Activated CD8-positive, alpha-beta T cell treated with anti-CD3 and anti-CD28 coated beads, Interleukin-2, amount 10 ng/mL, durations not matched to agents 7 days and 5 days (primary cell): ENCODE results near the gene RPS28. TPM values are rescaled to one million over a fixed set of nuclear protein-coding genes. Genes with fewer than 3 reads are reported as not detected.
"Not testable (repeated sequence)": the region's sequence is repeated elsewhere in the genome, so short reads cannot be mapped to it uniquely, and the experiment has no call there.

ENCODE experiments used
- ATAC-seq: fragments of 150-1000 bp; cut with Tn5 transposase; one replicate; pipeline ENCODE4 v1.10.0; 2021; ENCODE audit warnings: moderate library complexity
- CTCF ChIA-PET: fragments of 350-600 bp; sonication (Branson Sonifier 250); formaldehyde crosslinking; loops from one replicate; lab custom pipeline; 2021; ENCODE audit warnings: antibody characterized with exemption; lab: Charles Lee
- POLR2A ChIA-PET: fragments of 350-600 bp; sonication (Branson Sonifier 250); formaldehyde crosslinking; loops from one replicate; lab custom pipeline; 2021; ENCODE audit warnings: antibody characterized with exemption; lab: Charles Lee
- DNase-seq: peaks from one replicate; pipeline ENCODE4 v3.0.0-alpha.2; 2020
- H3K27ac Mint-ChIP-seq: one replicate; pipeline ENCODE4 v1.8.0; 2021; ENCODE audit warnings: mild to moderate bottlenecking, mixed read lengths
- H3K27me3 Mint-ChIP-seq: one replicate; pipeline ENCODE4 v1.8.0; 2021; ENCODE audit warnings: low read depth, mixed read lengths
- H3K36me3 Mint-ChIP-seq: one replicate; pipeline ENCODE4 v1.8.0; 2021; ENCODE audit warnings: low read depth, mixed read lengths
- H3K4me1 Mint-ChIP-seq: one replicate; pipeline ENCODE4 v1.8.0; 2021; ENCODE audit warnings: low read depth, mixed read lengths
- H3K4me3 Mint-ChIP-seq: one replicate; pipeline ENCODE4 v1.8.0; 2021; ENCODE audit warnings: mild to moderate bottlenecking, mixed read lengths
- H3K9me3 Mint-ChIP-seq: one replicate; pipeline ENCODE4 v1.8.0; 2022; ENCODE audit warnings: mixed read lengths; ENCODE audit not compliant: insufficient read depth
- total RNA-seq, 2 experiments: library from RNA; stranded (reverse); gene quantifications; one replicate each; pipeline ENCODE4 v1.2.3, GENCODE V29; 2021

RPS28 gene
- total RNA-seq, 2 experiments from 2014 or later, result 1,476 to 1,561 TPM

GRCh38 chr19:8335343-8336071 is 14.2 kb downstream of the RPS28 start:
- H3K4me3 Mint-ChIP-seq, result peak overlapping the region; percentile 46
- H3K9me3 Mint-ChIP-seq, result no peaks in the 10 kb centered on the region
- POLR2A ChIA-PET, result interaction anchor here (0.6 to 1.2 kb wide), 4 partner anchors 15 to 147 kb away, joined by 3 to 4 read pairs (median 4); partner anchors contain the start of genes NDUFA7 and RPS28
- DNase-seq (peak; percentile 37), ATAC-seq (peak; percentile 60)
- CTCF ChIA-PET, result interaction anchor here (0.8 to 3.6 kb wide), 6 partner anchors 8 to 78 kb away, joined by 3 to 23 read pairs (median 4); partner anchors contain the start of gene MARCHF2
- no peak overlapping the region for H3K27ac Mint-ChIP-seq
- H3K36me3 Mint-ChIP-seq, result no peaks in the 10 kb centered on the region
- peaks cover 26% of the 10 kb centered on the region for H3K27me3 Mint-ChIP-seq
- H3K4me1 Mint-ChIP-seq, result peaks cover 14% of the 10 kb centered on the region

DNA sequence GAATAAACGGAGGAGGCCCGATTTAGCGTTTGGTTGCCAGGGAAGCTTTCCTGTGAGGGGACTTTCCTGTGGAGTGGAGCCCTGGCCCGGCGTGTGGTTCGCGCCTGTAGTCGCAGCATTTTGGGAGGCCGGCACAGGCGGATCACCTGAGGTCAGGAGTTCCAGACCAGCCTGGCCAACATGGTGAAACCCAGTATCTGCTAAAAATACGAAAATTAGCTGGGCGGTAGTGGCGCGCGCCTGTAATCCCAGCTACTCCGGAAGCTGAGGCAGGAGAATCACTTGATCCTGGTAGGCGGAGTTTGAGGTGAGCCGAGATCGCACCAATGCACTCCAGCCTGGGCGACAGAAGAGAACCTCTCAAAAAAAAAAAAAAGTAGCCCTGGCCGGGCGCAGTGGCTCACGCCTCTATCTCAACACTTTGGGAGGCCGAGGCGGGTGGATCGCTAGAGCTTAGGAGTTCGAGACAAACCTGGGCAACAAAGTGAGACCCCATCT is 14.8 kb downstream of the RPS28 start:
- ChIA-PET POLR2A (interaction anchor here (0.6 to 1.2 kb wide), 4 partner anchors 15 to 146 kb away, joined by 3 to 4 read pairs (median 4); partner anchors contain the start of genes NDUFA7 and RPS28), CTCF (interaction anchor here (1.0 to 3.6 kb wide), 2 partner anchors 18 to 66 kb away, joined by 3 to 23 read pairs; no protein-coding TSS in a partner anchor)
- Mint-ChIP-seq H3K36me3 (no peaks in the 10 kb centered on the region), H3K4me1 (peaks cover 14% of the 10 kb centered on the region), H3K27me3 (peaks cover 26% of the 10 kb centered on the region), H3K9me3 (no peaks in the 10 kb centered on the region), H3K27ac (no peak overlapping the region), H3K4me3 (peak overlapping the region; percentile 46)
- DNase-seq, result no peak
- ATAC-seq, result no peak

GRCh38 chr19:8336660-8337059 is 15.4 kb downstream of the RPS28 start:
- ATAC-seq (no peak), DNase-seq (no peak)
- H3K9me3 Mint-ChIP-seq, result no peaks in the 10 kb centered on the region
- H3K4me1 Mint-ChIP-seq, result peaks cover 16% of the 10 kb centered on the region
- CTCF ChIA-PET, result interaction anchor here (3.6 kb wide), 1 partner anchor 17 kb away, joined by 23 read pairs; no protein-coding TSS in a partner anchor
- no peak overlapping the region for H3K27ac Mint-ChIP-seq
- peaks cover 29% of the 10 kb centered on the region for H3K27me3 Mint-ChIP-seq
- POLR2A ChIA-PET, result interaction anchor here (0.9 kb wide), 1 partner anchor 15 kb away, joined by 3 read pairs; the partner anchor contains the start of genes NDUFA7 and RPS28
- H3K4me3 Mint-ChIP-seq, result no peak overlapping the region
- H3K36me3 Mint-ChIP-seq, result no peaks in the 10 kb centered on the region

DNA sequence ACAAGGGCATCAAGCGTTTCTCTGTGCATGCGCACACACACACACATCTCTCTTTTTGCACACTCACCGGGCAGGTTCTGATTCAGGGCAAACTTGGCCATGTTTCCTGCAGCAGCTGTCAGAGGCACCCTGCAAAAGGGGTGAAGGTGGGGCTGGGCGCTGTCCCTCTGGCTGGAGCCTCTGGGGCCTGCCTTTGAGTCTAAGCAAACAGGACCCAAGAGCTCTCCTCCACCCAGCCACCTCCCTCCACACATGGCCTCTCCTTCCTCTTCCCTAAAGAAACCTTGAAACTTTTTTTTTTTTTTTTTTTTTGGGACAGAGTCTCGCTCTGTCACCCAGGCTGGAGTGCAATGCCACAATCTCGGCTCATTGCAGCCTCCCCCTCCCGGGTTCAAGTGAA is 16.4 kb downstream of the RPS28 start:
- Mint-ChIP-seq H3K27ac (no peak overlapping the region), H3K9me3 (no peaks in the 10 kb centered on the region), H3K4me3 (no peak overlapping the region), H3K36me3 (no peaks in the 10 kb centered on the region), H3K27me3 (peaks cover 30% of the 10 kb centered on the region), H3K4me1 (peaks cover 26% of the 10 kb centered on the region)
- POLR2A ChIA-PET, result interaction anchor here (0.6 kb wide), 1 partner anchor 14 kb away, joined by 4 read pairs; no protein-coding TSS in a partner anchor
- no peak for ATAC-seq
- CTCF ChIA-PET, result no interaction called here
- DNase-seq, result no peak

- no peaks in the 10 kb centered on the region for H3K9me3 Mint-ChIP-seq
- H3K36me3 Mint-ChIP-seq, result no peaks in the 10 kb centered on the region
- no peak for DNase-seq
- H3K4me3 Mint-ChIP-seq, result no peak overlapping the region
- ATAC-seq, result no peak
- H3K4me1 Mint-ChIP-seq, result peaks cover 32% of the 10 kb centered on the region
- H3K27ac Mint-ChIP-seq, result no peak overlapping the region
- H3K27me3 Mint-ChIP-seq, result peaks cover 33% of the 10 kb centered on the region
- CTCF ChIA-PET, result no interaction called here
- POLR2A ChIA-PET, result interaction anchor here (1.3 kb wide), 1 partner anchor 17 kb away, joined by 3 read pairs; the partner anchor contains the start of gene RPS28
Measured at GRCh38 chr19:8338835-8339234, 17.5 kb downstream of the RPS28 start.

GRCh38 chr19:8340341-8341096 is 19.2 kb downstream of the RPS28 start:
- POLR2A ChIA-PET, result interaction anchor here (1.2 kb wide), 1 partner anchor 10 kb away, joined by 3 read pairs; no protein-coding TSS in a partner anchor
- DNase-seq (no peak), ATAC-seq (no peak)
- H3K36me3 Mint-ChIP-seq, result no peaks in the 10 kb centered on the region
- H3K9me3 Mint-ChIP-seq, result no peaks in the 10 kb centered on the region
- no peak overlapping the region for H3K27ac Mint-ChIP-seq
- peaks cover 32% of the 10 kb centered on the region for H3K27me3 Mint-ChIP-seq
- no peak overlapping the region for H3K4me3 Mint-ChIP-seq
- H3K4me1 Mint-ChIP-seq, result peaks cover 30% of the 10 kb centered on the region
- CTCF ChIA-PET, result interaction anchor here (0.8 to 5.8 kb wide), 5 partner anchors 14 to 246 kb away, joined by 3 to 46 read pairs (median 3); no protein-coding TSS in a partner anchor

- H3K36me3 Mint-ChIP-seq, H3K9me3 Mint-ChIP-seq, DNase-seq, ATAC-seq, H3K27ac Mint-ChIP-seq: not testable (repeated sequence)
- peaks cover 22% of the 10 kb centered on the region for H3K4me1 Mint-ChIP-seq
- peaks cover 29% of the 10 kb centered on the region for H3K27me3 Mint-ChIP-seq
- CTCF ChIA-PET, result interaction anchor here (0.8 to 5.8 kb wide), 4 partner anchors 13 to 110 kb away, joined by 3 to 46 read pairs (median 3); no protein-coding TSS in a partner anchor
- H3K4me3 Mint-ChIP-seq, result peak overlapping the region; percentile 38
- POLR2A ChIA-PET, result interaction anchor here (1.2 to 2.0 kb wide), 2 partner anchors 9 to 20 kb away, joined by 3 to 13 read pairs; partner anchors contain the start of genes NDUFA7 and RPS28
Measured at GRCh38 chr19:8341504-8341903, 20.2 kb downstream of the RPS28 start.

DNA sequence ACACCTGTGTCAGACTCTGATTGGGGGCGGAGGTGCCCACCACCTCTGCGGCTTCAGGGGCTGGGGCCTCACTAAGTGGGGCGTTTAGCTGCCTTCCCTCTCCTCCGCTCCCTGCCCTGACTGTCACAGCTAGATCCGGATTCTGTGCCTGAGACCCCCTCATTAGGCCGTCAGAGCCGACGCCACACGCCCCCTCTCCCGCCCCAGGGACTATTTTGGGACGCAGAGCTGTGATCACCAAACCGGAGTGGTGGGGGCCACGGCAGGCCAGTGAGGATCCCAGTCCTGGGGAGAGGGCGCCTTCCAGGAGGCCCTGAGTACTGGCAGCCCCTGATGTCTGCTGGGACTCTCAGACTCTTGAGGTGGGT is 21.0 kb downstream of the RPS28 start:
- peaks cover 28% of the 10 kb centered on the region for H3K27me3 Mint-ChIP-seq
- no peaks in the 10 kb centered on the region for H3K36me3 Mint-ChIP-seq
- no peaks in the 10 kb centered on the region for H3K9me3 Mint-ChIP-seq
- CTCF ChIA-PET, result interaction anchor here (1.0 to 5.8 kb wide), 2 partner anchors 12 to 44 kb away, joined by 3 to 46 read pairs; no protein-coding TSS in a partner anchor
- POLR2A ChIA-PET, result interaction anchor here (0.9 to 2.0 kb wide), 2 partner anchors 8 to 21 kb away, joined by 3 to 13 read pairs; partner anchors contain the start of genes NDUFA7 and RPS28
- H3K27ac Mint-ChIP-seq, result no peak overlapping the region
- peaks cover 20% of the 10 kb centered on the region for H3K4me1 Mint-ChIP-seq
- no peak for DNase-seq
- H3K4me3 Mint-ChIP-seq, result peak overlapping the region; percentile 77
- ATAC-seq, result no peak

DNA sequence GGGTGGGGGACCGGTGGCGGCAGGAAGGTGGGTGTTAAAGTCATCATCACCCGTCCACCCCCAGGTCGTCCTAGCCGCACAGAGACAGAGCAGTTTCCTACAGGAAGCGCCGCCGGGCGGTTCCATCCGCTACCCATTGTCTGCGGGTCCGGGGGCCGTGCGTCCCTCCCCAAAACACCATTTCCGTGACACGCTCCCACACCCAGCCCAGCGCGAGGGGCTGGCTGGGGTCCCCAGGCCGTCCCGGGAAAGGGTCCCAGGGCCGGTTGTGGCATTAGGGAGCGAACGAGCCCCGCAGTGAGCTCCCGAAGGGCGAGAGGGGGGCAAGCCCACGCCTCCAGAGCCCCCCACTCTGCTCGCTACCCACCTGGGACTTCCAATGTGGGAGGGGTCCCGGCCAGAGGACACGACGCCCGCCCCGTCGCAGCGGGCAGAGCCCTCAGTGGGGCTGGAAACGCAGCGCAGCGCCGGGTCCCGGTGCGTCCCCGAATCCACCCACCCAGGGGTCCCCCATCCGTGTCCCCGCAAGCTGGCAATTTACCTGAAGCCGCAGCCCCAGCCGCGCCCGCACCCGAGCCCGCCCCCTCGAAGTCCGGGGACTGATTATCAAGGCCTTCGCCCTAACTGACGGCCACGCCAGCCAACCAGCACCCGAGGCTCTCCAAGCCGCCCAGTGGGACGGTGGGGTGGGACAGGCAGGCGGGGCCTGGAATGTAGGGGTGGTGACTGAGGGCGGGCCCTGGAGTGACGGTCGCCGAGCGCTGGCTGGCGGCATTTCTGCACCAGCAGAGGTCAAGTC is 21.6 kb downstream of the RPS28 start, which contains the start of gene KANK3:
Gene KANK3 (minus strand): TSS at position 579 of the 799 bp plus-strand sequence. CDS start 5,434 bp downstream, outside the sequence.
- ChIA-PET POLR2A (interaction anchor here (0.6 to 2.0 kb wide), 3 partner anchors 8 to 129 kb away, joined by 3 to 13 read pairs (median 3); partner anchors contain the start of genes NDUFA7 and RPS28), CTCF (interaction anchor here (1.0 to 5.8 kb wide), 3 partner anchors 8 to 11 kb away, joined by 3 to 46 read pairs (median 4); no protein-coding TSS in a partner anchor)
- H3K9me3 Mint-ChIP-seq, result no peaks in the 10 kb centered on the region
- peak within 1 kb of the TSS; percentile 72 for H3K27ac Mint-ChIP-seq
- H3K36me3 Mint-ChIP-seq, result no peaks in the 10 kb centered on the region
- peaks cover 20% of the 10 kb centered on the region for H3K4me1 Mint-ChIP-seq
- peak; percentile 100 for ATAC-seq
- peak; percentile 96 for DNase-seq
- H3K4me3 Mint-ChIP-seq, result peak within 1 kb of the TSS; percentile 77
- H3K27me3 Mint-ChIP-seq, result peaks cover 24% of the 10 kb centered on the region

DNA sequence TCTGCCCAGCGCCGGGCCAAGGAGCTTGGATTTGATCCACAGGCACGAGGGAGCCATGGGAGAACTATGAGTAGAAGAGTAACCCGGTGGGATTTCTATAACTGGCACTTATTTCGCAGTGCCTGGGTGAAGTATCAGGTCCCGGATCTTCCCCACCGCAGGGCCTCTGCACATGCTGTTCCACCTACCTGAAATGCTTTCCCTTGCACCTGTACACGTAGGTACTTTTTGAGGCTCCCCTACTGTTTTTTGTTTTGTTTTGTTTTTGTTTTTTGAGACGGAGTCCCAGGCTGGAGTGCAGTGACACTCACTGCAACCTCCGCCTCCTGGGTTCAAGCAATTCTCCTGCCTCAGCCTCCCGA is 22.2 kb downstream of the RPS28 start:
- Mint-ChIP-seq H3K36me3 (no peaks in the 10 kb centered on the region), H3K4me1 (peaks cover 20% of the 10 kb centered on the region), H3K27me3 (peaks cover 19% of the 10 kb centered on the region), H3K9me3 (no peaks in the 10 kb centered on the region), H3K27ac (peak overlapping the region; percentile 72), H3K4me3 (peak overlapping the region; percentile 77)
- ATAC-seq (no peak), DNase-seq (no peak)
- ChIA-PET CTCF (interaction anchor here (1.0 to 5.8 kb wide), 3 partner anchors 8 to 11 kb away, joined by 3 to 46 read pairs (median 4); no protein-coding TSS in a partner anchor), POLR2A (interaction anchor here (0.6 to 2.0 kb wide), 2 partner anchors 22 to 128 kb away, joined by 3 to 13 read pairs; partner anchors contain the start of genes NDUFA7 and RPS28)
